AG04450 (cell line): ENCODE results near the gene IL24. TPM values are rescaled to one million over a fixed set of nuclear protein-coding genes. Genes with fewer than 3 reads are reported as not detected.

Experiments
- CTCF ChIA-PET: fragments of 300-600, 350-600 bp; formaldehyde crosslinking; extraction: SDS; loops from one replicate; lab custom pipeline; 2022; ENCODE audit warnings: antibody characterized with exemption, inconsistent platforms; lab: Charles Lee
- POLR2A ChIA-PET: fragments of 350-600 bp; formaldehyde crosslinking; extraction: SDS; loops from one replicate; lab custom pipeline; 2021; ENCODE audit warnings: antibody characterized with exemption, inconsistent platforms; lab: Yijun Ruan, JAX
- DNase-seq: peaks from one replicate; pipeline ENCODE4 v3.0.0-alpha.2; 2011; ENCODE audit warnings: low read depth, low spot score
- H3K27ac ChIP-seq: one replicate; pipeline ENCODE4 v1.5.1; 2012; ENCODE audit warnings: low read depth, low read length, control low read depth
- H3K27me3 ChIP-seq: one replicate; pipeline ENCODE4 v1.6.0; 2012; ENCODE audit warnings: low read length; ENCODE audit not compliant: control insufficient read depth, insufficient read depth
- H3K4me3 ChIP-seq: 2 replicates; pipeline ENCODE4 v1.5.1; 2011; ENCODE audit warnings: mild to moderate bottlenecking, low read depth, low read length, control low read depth
- H3K9me3 ChIP-seq: 2 replicates; pipeline ENCODE4 v1.5.1; 2012; ENCODE audit warnings: low read length; ENCODE audit not compliant: control insufficient read depth, insufficient read depth
- CTCF ChIP-seq: IDR thresholded peaks from 2 replicates; pipeline ENCODE4 v1.5.1; 2011; ENCODE audit warnings: low read depth, low read length, control low read depth, inconsistent platforms
- polyA plus RNA-seq: library from polyadenylated mRNA; depleted of rRNA; stranded (reverse); fragments of >200 nt; gene quantifications from 2 replicates; pipeline ENCODE4 v1.2.3, GENCODE V29; 2011

Gene IL24
- polyA plus RNA-seq, 1 experiment, result 0.73 TPM

GRCh38 chr1:206939841-206940587 is 42.8 kb downstream of the IL24 start:
- Histone ChIP-seq H3K9me3 (no peaks in the 10 kb centered on the region; the same call in 1 of the 2 replicates), H3K27ac (no peak overlapping the region), H3K4me3 (no peak overlapping the region), H3K27me3 (peaks cover 52% of the 10 kb centered on the region)
- TF ChIP-seq CTCF, result no peak
- CTCF ChIA-PET, result interaction anchor here (1.1 kb wide), 1 partner anchor 205 kb away, joined by 3 read pairs; no protein-coding TSS in a partner anchor
- POLR2A ChIA-PET, result no interaction called here
- DNase-seq, result no peak

- no peak overlapping the region for H3K4me3 ChIP-seq
- DNase-seq, result no peak
- POLR2A ChIA-PET, result no interaction called here
- CTCF ChIA-PET, result no interaction called here
- H3K9me3 ChIP-seq, result no peaks in the 10 kb centered on the region; the same call in 1 of the 2 replicates
- no peak overlapping the region for H3K27ac ChIP-seq
- peaks cover 56% of the 10 kb centered on the region for H3K27me3 ChIP-seq
- no peak for TF ChIP-seq CTCF
These were observed 43.3 kb downstream of the IL24 start for GRCh38 chr1:206940588-206940936.

- H3K27ac ChIP-seq, result no peak overlapping the region
- TF ChIP-seq CTCF, result no peak
- DNase-seq, result no peak
- POLR2A ChIA-PET, result no interaction called here
- H3K4me3 ChIP-seq, result no peak overlapping the region
- CTCF ChIA-PET, result interaction anchor here (0.9 kb wide), 1 partner anchor 8 kb away, joined by 3 read pairs; no protein-coding TSS in a partner anchor
- no peaks in the 10 kb centered on the region for H3K9me3 ChIP-seq
- peaks cover 57% of the 10 kb centered on the region for H3K27me3 ChIP-seq
These were observed 44.6 kb downstream of the IL24 start for GRCh38 chr1:206941766-206942418.

GRCh38 chr1:206944703-206945102 is 47.5 kb downstream of the IL24 start:
- no peaks in the 10 kb centered on the region; the same call in 1 of the 2 replicates for H3K9me3 ChIP-seq
- POLR2A ChIA-PET, result no interaction called here
- no peak overlapping the region for H3K4me3 ChIP-seq
- H3K27ac ChIP-seq, result no peak overlapping the region
- CTCF ChIA-PET, result no interaction called here
- peaks cover 62% of the 10 kb centered on the region for H3K27me3 ChIP-seq
- no peak for DNase-seq
- TF ChIP-seq CTCF, result no peak

- no peak for DNase-seq
- Histone ChIP-seq H3K9me3 (no peaks in the 10 kb centered on the region; the same call in 1 of the 2 replicates), H3K4me3 (no peak overlapping the region), H3K27ac (no peak overlapping the region), H3K27me3 (peaks cover 63% of the 10 kb centered on the region)
- no peak for TF ChIP-seq CTCF
- CTCF ChIA-PET, result interaction anchor here (1.0 kb wide), 1 partner anchor 33 kb away, joined by 4 read pairs; no protein-coding TSS in a partner anchor
- POLR2A ChIA-PET, result no interaction called here
These were observed 48.5 kb downstream of the IL24 start for GRCh38 chr1:206945779-206946178.
